DMS79 (cell line): ENCODE measurements around the gene ENPP6.
"Not testable (repeated sequence)": the region's sequence is repeated elsewhere in the genome, so short reads cannot be mapped to it uniquely, and the experiment has no call there.

Experiments used
- DNase-seq: peaks from one replicate; lab custom pipeline; 2025; lab: John Stamatoyannopoulos, UW

The ENPP6 gene

GRCh38 chr4:184235526-184235925, 17.9 kb upstream of the ENPP6 start:
- DNase-seq = no peak

GRCh38 chr4:184234155-184234554, 16.5 kb upstream of the ENPP6 start:
- DNase-seq = no peak

- DNase-seq = no peak
Measured at GRCh38 chr4:184232975-184233374, 15.3 kb upstream of the ENPP6 start.

- no peak for DNase-seq
Measured at GRCh38 chr4:184232202-184232601, 14.5 kb upstream of the ENPP6 start.

GRCh38 chr4:184231573-184231972, 13.9 kb upstream of the ENPP6 start:
- DNase-seq = no peak

GRCh38 chr4:184228056-184228705, 10.5 kb upstream of the ENPP6 start:
- DNase-seq = no peak

- no peak for DNase-seq
Measured at GRCh38 chr4:184216515-184216914, 1.2 kb downstream of the ENPP6 start.

- no peak for DNase-seq
Measured at GRCh38 chr4:184215709-184216328, 1.9 kb downstream of the ENPP6 start.

- no peak for DNase-seq
Measured at GRCh38 chr4:184214931-184215330, 2.7 kb downstream of the ENPP6 start.

- not testable (repeated sequence) for DNase-seq
Measured at GRCh38 chr4:184207734-184208607, 9.7 kb downstream of the ENPP6 start.

- no peak for DNase-seq
Measured at GRCh38 chr4:184205243-184205642, 12.4 kb downstream of the ENPP6 start.

- DNase-seq = no peak
Measured at GRCh38 chr4:184203300-184203699, 14.4 kb downstream of the ENPP6 start.

- DNase-seq = no peak
Measured at GRCh38 chr4:184201179-184201578, 16.5 kb downstream of the ENPP6 start.

GRCh38 chr4:184200296-184200695, 17.4 kb downstream of the ENPP6 start:
- no peak for DNase-seq

- DNase-seq = no peak
Measured at GRCh38 chr4:184199780-184200179, 17.9 kb downstream of the ENPP6 start.

GRCh38 chr4:184198190-184198589, 19.5 kb downstream of the ENPP6 start:
- DNase-seq = no peak

GRCh38 chr4:184197536-184198082, 20.1 kb downstream of the ENPP6 start:
- DNase-seq = no peak

GRCh38 chr4:184196730-184197385, 20.8 kb downstream of the ENPP6 start:
- DNase-seq = no peak

- no peak for DNase-seq
Measured at GRCh38 chr4:184193556-184194525, 23.8 kb downstream of the ENPP6 start.

GRCh38 chr4:184192933-184193332, 24.7 kb downstream of the ENPP6 start:
- no peak for DNase-seq

GRCh38 chr4:184191267-184191666, 26.4 kb downstream of the ENPP6 start:
- no peak for DNase-seq
